Epithelial cell of esophagus (primary cell): ENCODE data around the gene RPA3.

Experiments used
- DNase-seq: peaks from one replicate; pipeline ENCODE4 v3.0.0; 2010; ENCODE audit warnings: low read depth
- H3K4me3 ChIP-seq: 2 replicates; pipeline ENCODE4 v1.5.1; 2011; ENCODE audit warnings: mild to moderate bottlenecking, low read length, control low read depth
- CTCF ChIP-seq: IDR thresholded peaks from 2 replicates; pipeline ENCODE4 v1.5.1; 2011; ENCODE audit warnings: low read depth, mild to moderate bottlenecking, low read length, control low read depth, inconsistent platforms; ENCODE audit not compliant: insufficient read depth; ENCODE audit errors: missing control alignments

The RPA3 gene

DNA sequence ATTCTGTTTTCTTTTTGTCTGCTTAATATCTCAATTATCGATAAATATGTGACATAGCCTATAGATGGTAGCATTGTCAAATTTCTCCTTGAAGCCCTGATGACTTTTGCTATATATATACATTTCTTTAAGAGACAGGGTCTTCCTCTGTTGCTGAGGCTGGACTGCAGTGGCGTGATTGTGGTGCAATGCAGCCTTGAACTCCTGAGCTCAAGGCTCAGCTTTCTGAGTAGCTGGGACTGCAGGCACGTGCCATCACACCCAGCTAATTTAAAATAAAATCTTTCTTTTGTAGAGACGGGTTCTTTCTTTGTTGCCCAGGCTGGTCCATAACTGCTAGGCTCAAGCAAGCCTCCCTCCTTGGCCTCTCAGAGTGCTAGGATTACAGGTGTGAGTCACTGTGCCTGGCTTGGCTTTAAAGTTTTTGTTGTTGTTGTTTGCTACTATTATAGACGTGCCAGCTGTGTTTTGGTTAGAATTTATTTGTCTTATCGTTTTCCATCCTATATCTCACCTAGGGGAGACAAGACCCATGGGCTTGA lies 70.8 kb downstream of the RPA3 start:
- no peak for TF ChIP-seq CTCF
- peak; percentile 24 for DNase-seq
- no peak overlapping the region for H3K4me3 ChIP-seq

GRCh38 chr7:7642081-7642480 lies 76.3 kb downstream of the RPA3 start:
- peak overlapping the region; percentile 95 for H3K4me3 ChIP-seq
- DNase-seq, result no peak
- no peak for TF ChIP-seq CTCF

GRCh38 chr7:7641129-7641663 lies 77.2 kb downstream of the RPA3 start:
- peak; percentile 27 for DNase-seq
- H3K4me3 ChIP-seq, result peak overlapping the region; percentile 95
- no peak for TF ChIP-seq CTCF

- peak within 1 kb of the TSS; percentile 95 for H3K4me3 ChIP-seq
- DNase-seq, result peak; percentile 100
- no peak for TF ChIP-seq CTCF
These were observed 77.9 kb downstream of the RPA3 start, which contains the start of gene UMAD1 for GRCh38 chr7:7640221-7641128. Gene UMAD1, plus strand, starts transcription at chr7:7640752. Its CDS starts 32,620 bp downstream, at chr7:7673372.

DNA sequence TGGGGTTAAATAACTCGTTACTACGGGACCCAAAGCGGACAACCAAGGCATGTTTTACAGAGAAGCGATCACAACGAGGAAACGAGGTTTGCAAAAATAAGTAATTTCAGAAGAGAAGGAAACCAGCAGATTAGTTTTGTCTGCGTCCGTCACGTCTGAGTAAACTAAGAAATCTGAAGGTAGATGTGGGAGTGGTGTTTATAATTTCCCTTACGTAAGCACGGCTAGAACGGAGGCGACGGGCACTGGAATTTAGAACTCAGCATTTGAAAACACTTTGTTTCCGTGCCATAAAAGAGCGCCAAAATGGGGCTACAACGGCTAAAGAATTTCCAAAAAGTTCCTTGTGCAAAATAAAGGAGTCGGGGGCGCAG lies 78.6 kb downstream of the RPA3 start:
- no peak for TF ChIP-seq CTCF
- peak overlapping the region; percentile 95 for H3K4me3 ChIP-seq
- DNase-seq, result peak; percentile 55

- DNase-seq, result no peak
- peak overlapping the region; percentile 95 for H3K4me3 ChIP-seq
- no peak for TF ChIP-seq CTCF
These were observed 79.0 kb downstream of the RPA3 start for GRCh38 chr7:7639421-7639820.
